Stimulated activated memory B cell treated with anti-CD40 and anti-IgM and Interleukin-4, amounts not matched to agents 10 μg/mL and 1 μg/mL and 100 μg/mL, for 72 hours (primary cell): ENCODE measurements around the gene CTU2.

Experiments used
- ATAC-seq: fragments of 150-1000 bp; cut with Tn5 transposase; 2 replicates; pipeline ENCODE4 v1.10.0; 2021
- H3K27ac Mint-ChIP-seq: one replicate; pipeline ENCODE4 v1.8.0; 2022; ENCODE audit warnings: mild to moderate bottlenecking, mixed read lengths
- H3K27me3 Mint-ChIP-seq: one replicate; pipeline ENCODE4 v1.8.0; 2022; ENCODE audit warnings: mixed read lengths
- H3K36me3 Mint-ChIP-seq: one replicate; pipeline ENCODE4 v1.8.0; 2022; ENCODE audit warnings: mixed read lengths
- H3K4me1 Mint-ChIP-seq: one replicate; pipeline ENCODE4 v1.8.0; 2022; ENCODE audit warnings: mixed read lengths
- H3K4me3 Mint-ChIP-seq: one replicate; pipeline ENCODE4 v1.8.0; 2022; ENCODE audit warnings: mild to moderate bottlenecking, moderate library complexity, mixed read lengths
- H3K9me3 Mint-ChIP-seq: one replicate; pipeline ENCODE4 v1.8.0; 2022; ENCODE audit warnings: mixed read lengths

The CTU2 gene

GRCh38 chr16:88723911-88724310 is 17.6 kb downstream of the CTU2 start:
- Mint-ChIP-seq H3K27me3 (no peaks in the 10 kb centered on the region), H3K9me3 (no peaks in the 10 kb centered on the region), H3K4me1 (no peaks in the 10 kb centered on the region), H3K36me3 (peaks cover 72% of the 10 kb centered on the region), H3K4me3 (no peak overlapping the region), H3K27ac (no peak overlapping the region)
- ATAC-seq, result no peak

DNA sequence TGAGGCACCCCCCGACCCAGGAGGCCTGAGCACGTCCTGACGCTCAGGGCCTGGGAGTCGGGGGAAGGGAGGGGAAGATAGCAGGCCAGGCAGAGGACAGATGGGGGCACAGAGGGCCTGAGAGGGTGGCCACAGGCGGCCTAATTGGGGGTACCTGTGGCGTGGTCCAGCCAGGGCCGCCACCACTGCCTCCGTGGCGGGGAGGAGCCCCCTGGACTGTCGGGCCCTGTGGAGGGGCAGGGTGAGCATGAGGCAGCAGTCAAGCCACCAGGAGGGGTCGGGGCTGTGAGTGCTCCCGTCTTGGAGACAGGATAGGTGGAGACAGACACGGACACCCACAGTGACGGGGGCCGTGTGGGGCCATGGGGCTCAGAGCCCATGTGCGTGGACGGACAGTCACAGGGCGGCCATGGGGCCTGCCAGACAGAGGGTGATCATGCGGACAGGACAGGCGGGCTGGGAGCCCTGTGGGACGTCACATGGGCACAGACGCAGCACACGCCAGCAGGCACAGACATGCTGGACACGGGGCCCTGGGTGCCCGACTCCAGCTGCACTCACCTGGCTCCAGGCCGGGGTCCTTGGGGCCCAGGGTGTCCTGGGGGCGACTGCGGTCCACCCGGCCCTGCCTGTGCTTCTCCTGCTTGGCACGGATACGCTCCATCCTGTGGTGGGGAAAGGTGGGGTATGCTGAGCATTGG is 18.7 kb downstream of the CTU2 start:
- no peak for ATAC-seq

GRCh38 chr16:88725609-88726407 is 19.5 kb downstream of the CTU2 start:
- no peaks in the 10 kb centered on the region for H3K4me1 Mint-ChIP-seq
- H3K4me3 Mint-ChIP-seq, result no peak overlapping the region
- no peak for ATAC-seq
- no peaks in the 10 kb centered on the region for H3K27me3 Mint-ChIP-seq
- peaks cover 59% of the 10 kb centered on the region for H3K36me3 Mint-ChIP-seq
- H3K9me3 Mint-ChIP-seq, result no peaks in the 10 kb centered on the region
- H3K27ac Mint-ChIP-seq, result no peak overlapping the region

More for the DNA sequence above, 18.7 kb downstream of the CTU2 start:
- H3K9me3 Mint-ChIP-seq, result no peaks in the 10 kb centered on the region
- no peak overlapping the region for H3K4me3 Mint-ChIP-seq
- no peaks in the 10 kb centered on the region for H3K27me3 Mint-ChIP-seq
- no peak overlapping the region for H3K27ac Mint-ChIP-seq
- H3K36me3 Mint-ChIP-seq, result peaks cover 66% of the 10 kb centered on the region
- no peaks in the 10 kb centered on the region for H3K4me1 Mint-ChIP-seq

DNA sequence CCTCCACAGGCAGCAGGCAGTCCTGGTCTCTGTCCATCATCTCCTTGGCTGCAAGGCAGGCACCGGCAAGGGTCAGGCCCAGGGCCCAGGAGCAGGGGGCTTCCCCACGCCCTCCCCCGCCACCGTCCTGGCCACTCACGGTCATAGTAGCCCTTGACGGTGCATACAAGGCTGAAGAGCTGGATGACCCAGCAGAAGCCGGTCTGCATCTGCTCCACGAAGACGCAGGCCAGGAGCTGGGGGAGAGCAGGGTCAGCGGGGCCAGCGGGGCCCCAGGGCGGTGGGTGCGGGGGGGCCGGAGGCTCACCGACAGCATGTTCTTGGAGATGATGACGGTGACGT is 20.1 kb downstream of the CTU2 start:
- H3K27me3 Mint-ChIP-seq, result no peaks in the 10 kb centered on the region
- no peak for ATAC-seq
- H3K27ac Mint-ChIP-seq, result no peak overlapping the region
- H3K36me3 Mint-ChIP-seq, result peaks cover 58% of the 10 kb centered on the region
- no peak overlapping the region for H3K4me3 Mint-ChIP-seq
- H3K4me1 Mint-ChIP-seq, result peaks cover 4% of the 10 kb centered on the region
- H3K9me3 Mint-ChIP-seq, result no peaks in the 10 kb centered on the region

- Mint-ChIP-seq H3K27me3 (no peaks in the 10 kb centered on the region), H3K27ac (no peak overlapping the region), H3K4me3 (no peak overlapping the region), H3K4me1 (peaks cover 7% of the 10 kb centered on the region), H3K9me3 (no peaks in the 10 kb centered on the region), H3K36me3 (peaks cover 57% of the 10 kb centered on the region)
- no peak for ATAC-seq
Observed at GRCh38 chr16:88726981-88727380, 20.7 kb downstream of the CTU2 start.

DNA sequence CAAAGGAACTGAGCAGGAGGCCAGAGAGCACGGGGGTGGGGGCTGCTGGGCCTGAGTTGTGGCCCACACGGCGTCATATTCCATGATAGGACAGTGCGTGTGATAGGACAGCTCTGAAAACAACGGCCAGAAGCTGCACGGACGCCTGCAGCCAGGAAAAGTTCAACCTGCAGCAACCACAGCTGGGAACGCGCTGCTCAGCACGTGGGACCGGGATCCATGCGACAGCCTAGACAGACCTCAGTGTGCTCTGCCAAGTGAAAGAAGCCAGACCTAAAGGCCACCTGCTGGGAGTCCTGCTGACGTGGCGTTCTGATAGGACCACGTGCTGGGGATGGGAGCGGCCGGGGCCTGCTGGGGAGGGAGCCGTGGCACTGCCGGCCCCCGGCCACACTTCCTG is 21.6 kb downstream of the CTU2 start:
- Mint-ChIP-seq H3K27me3 (no peaks in the 10 kb centered on the region), H3K4me1 (peaks cover 7% of the 10 kb centered on the region), H3K36me3 (peaks cover 55% of the 10 kb centered on the region), H3K4me3 (no peak overlapping the region), H3K9me3 (no peaks in the 10 kb centered on the region), H3K27ac (no peak overlapping the region)
- ATAC-seq, result no peak

DNA sequence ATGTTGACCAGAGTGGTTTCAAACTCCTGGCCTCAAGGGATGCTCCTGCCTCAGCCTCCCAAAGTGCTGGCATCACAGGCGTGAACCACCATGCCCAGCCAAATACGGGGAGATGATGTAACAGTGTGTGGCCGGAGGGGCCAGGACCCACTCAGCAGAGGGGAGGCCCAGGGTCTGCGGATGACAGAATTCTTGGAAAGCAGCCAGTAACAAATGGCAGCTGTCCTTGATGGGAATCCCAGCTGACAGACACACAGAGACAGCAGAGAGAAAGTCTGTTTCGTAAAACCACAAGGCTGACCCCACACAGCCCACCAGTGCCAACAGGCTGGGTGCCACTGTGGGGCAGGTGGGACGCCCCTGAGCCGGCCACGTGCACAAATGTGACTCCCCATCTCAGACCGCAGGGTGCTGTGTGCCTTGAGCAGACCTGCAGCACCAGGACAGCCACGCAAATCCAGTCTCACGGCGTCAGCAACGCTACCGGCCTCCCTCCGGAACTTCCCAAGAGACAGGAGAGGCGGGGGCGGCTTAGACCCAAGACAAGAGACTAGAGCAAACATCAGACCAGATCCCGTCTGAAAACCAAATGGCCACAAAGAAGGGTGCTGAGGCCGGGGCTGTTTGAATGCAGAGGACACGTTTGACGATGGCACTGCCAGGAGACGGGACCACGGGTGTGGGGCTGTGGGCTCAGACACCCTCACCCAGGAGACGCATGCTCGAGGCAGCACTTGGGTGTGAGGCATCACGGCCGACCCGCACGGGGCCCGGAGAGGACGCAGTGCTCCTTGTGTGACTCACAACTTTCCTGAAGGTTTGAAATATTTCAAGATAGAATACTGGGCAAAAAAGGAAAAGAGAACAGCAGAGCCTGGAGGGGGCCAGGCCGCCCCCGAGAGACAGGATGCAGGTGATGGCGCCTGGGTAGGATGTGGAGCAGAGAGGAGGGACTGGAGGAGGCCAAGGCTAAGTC is 24.6 kb downstream of the CTU2 start:
- Mint-ChIP-seq H3K4me1 (peaks cover 7% of the 10 kb centered on the region), H3K36me3 (peaks cover 35% of the 10 kb centered on the region), H3K4me3 (no peak overlapping the region), H3K27me3 (no peaks in the 10 kb centered on the region), H3K27ac (peak overlapping the region; percentile 63), H3K9me3 (no peaks in the 10 kb centered on the region)
- ATAC-seq, result no peak

DNA sequence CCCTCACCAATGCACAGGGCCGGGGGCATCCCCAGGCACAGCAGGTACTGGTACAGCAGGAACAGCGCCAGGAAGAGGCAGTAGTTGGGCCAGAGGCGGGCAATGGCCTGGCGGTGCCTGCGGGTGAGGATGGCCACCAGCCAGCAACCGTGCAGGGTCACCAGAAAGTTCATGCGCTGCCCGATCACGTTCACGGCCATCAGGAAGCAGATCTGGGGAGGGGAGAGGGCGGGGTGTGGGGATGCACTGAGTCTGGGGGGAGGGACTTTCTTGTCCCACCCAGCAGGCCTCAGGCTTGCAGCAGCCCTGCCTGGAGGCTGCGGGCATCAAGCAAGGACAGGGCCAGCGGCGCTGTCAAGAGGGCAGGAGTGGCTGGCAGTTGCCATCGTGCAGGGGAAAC is 25.4 kb downstream of the CTU2 start:
- peak overlapping the region; percentile 63 for H3K27ac Mint-ChIP-seq
- ATAC-seq, result peak; percentile 59
- H3K36me3 Mint-ChIP-seq, result peaks cover 27% of the 10 kb centered on the region
- peaks cover 7% of the 10 kb centered on the region for H3K4me1 Mint-ChIP-seq
- no peak overlapping the region for H3K4me3 Mint-ChIP-seq
- no peaks in the 10 kb centered on the region for H3K27me3 Mint-ChIP-seq
- no peaks in the 10 kb centered on the region for H3K9me3 Mint-ChIP-seq

GRCh38 chr16:88732172-88732960 is 26.1 kb downstream of the CTU2 start:
- no peak for ATAC-seq

DNA sequence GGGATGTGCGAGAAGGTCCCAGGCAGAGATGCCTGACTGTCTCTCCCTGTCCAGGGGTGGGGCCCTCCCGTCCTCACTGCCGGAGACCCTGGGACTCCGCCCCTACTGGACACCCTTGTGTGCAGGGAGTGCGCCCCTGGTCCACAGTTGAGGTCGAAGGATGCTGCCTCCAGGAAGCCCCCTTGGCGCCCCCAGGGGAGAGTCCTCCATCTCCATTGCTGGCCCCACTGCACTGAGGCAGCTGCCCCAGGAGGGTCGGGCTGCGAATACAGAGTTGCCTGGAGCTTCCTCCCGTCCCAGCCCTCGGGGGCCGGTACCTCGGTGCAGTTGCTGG is 26.6 kb downstream of the CTU2 start:
- no peak overlapping the region for H3K27ac Mint-ChIP-seq
- no peak for ATAC-seq
- H3K36me3 Mint-ChIP-seq, result peaks cover 19% of the 10 kb centered on the region
- H3K4me1 Mint-ChIP-seq, result peaks cover 12% of the 10 kb centered on the region
- H3K27me3 Mint-ChIP-seq, result no peaks in the 10 kb centered on the region
- H3K9me3 Mint-ChIP-seq, result no peaks in the 10 kb centered on the region
- no peak overlapping the region for H3K4me3 Mint-ChIP-seq

More at GRCh38 chr16:88732172-88732960, 26.1 kb downstream of the CTU2 start:
- H3K36me3 Mint-ChIP-seq, result peaks cover 21% of the 10 kb centered on the region
- H3K4me1 Mint-ChIP-seq, result peaks cover 7% of the 10 kb centered on the region
- no peaks in the 10 kb centered on the region for H3K9me3 Mint-ChIP-seq
- no peak overlapping the region for H3K4me3 Mint-ChIP-seq
- H3K27ac Mint-ChIP-seq, result no peak overlapping the region
- no peaks in the 10 kb centered on the region for H3K27me3 Mint-ChIP-seq

DNA sequence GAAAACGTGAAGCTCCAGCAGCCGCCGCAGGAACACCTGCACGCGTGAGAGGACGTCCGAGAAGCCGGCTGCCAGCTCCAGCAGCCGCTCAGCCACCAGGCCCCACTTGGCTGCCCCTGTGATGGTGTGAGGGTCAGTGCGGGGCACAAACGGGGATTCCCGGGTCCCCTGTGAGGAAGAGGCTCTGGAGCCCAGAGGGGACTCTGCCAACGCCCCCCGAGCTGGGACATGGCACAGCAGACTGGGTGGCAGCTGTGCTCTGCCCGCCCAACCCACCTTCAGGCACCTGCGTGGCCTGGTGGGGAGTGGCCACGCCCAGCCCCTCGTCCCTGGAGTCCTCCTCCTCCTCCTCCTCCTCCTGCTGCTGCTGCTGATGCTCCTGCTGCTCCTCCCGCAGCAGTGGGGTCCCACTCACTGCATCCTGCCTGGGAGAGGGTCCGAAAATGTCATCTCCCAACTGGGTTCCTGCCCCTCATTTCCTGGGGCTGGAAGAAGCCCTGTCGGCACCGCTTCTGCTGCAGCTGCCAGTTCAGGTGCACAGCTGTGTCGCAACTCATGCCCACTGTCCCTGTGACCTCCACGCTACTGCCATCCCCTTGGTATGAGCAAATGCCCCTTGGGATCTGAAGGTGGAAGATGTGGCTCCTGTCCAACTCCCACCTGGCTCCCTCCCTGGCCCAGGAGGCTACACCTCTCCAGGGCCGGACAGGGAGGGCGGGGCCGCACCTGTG is 27.5 kb downstream of the CTU2 start:
- Mint-ChIP-seq H3K27me3 (no peaks in the 10 kb centered on the region), H3K9me3 (no peaks in the 10 kb centered on the region), H3K36me3 (peaks cover 19% of the 10 kb centered on the region), H3K4me3 (no peak overlapping the region), H3K4me1 (peaks cover 21% of the 10 kb centered on the region), H3K27ac (no peak overlapping the region)
- no peak for ATAC-seq

GRCh38 chr16:88734361-88734728 is 28.0 kb downstream of the CTU2 start:
- Mint-ChIP-seq H3K9me3 (no peaks in the 10 kb centered on the region), H3K36me3 (peaks cover 19% of the 10 kb centered on the region), H3K4me1 (peaks cover 21% of the 10 kb centered on the region), H3K27ac (no peak overlapping the region), H3K4me3 (no peak overlapping the region), H3K27me3 (no peaks in the 10 kb centered on the region)
- no peak for ATAC-seq

DNA sequence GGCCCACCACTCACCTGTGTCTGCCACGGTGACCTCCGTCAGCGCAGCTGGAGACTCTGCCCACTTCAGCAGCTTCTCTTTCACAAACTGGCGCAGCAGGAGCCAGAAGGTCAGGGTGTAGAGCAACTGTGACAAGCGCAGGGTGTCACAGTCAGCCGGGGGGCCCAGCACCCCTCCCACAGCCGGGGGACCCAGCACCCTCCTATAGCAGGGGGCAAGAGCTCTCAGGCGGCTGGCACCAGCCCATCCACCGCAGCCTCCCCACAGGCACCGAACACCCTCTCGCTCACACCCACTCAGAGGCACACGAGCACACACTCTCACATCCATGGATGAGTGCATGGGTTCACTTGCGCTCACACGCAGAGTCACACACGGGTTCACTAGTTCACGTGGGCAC is 28.8 kb downstream of the CTU2 start:
- Mint-ChIP-seq H3K9me3 (no peaks in the 10 kb centered on the region), H3K27me3 (no peaks in the 10 kb centered on the region), H3K27ac (no peak overlapping the region), H3K4me1 (peaks cover 21% of the 10 kb centered on the region), H3K36me3 (peaks cover 13% of the 10 kb centered on the region), H3K4me3 (no peak overlapping the region)
- ATAC-seq, result no peak

- Mint-ChIP-seq H3K27ac (no peak overlapping the region), H3K36me3 (peaks cover 13% of the 10 kb centered on the region), H3K9me3 (no peaks in the 10 kb centered on the region), H3K4me1 (peaks cover 21% of the 10 kb centered on the region), H3K27me3 (no peaks in the 10 kb centered on the region), H3K4me3 (no peak overlapping the region)
- ATAC-seq, result no peak
Observed at GRCh38 chr16:88735616-88736015, 29.3 kb downstream of the CTU2 start.
